ENCODE measurements around the gene BNIP3. TPM values are rescaled to one million over a fixed set of nuclear protein-coding genes. Genes with fewer than 3 reads are reported as not detected.

Gene BNIP3
- total RNA-seq, 2 donors from 2014 or later, result 147 to 158 TPM

- intact Hi-C loops (cut with DNase I), result no loop called here
- peaks cover 0 to 15% of the 10 kb centered on the region in 2 donors for H3K36me3 ChIP-seq (replicated peaks in 1 of 2; ENCODE audit: insufficient read depth in 1 of 2, low read depth in 2 of 2)
- no peak for ATAC-seq
- no peak overlapping the region for H3K4me3 ChIP-seq
- H3K9me3 ChIP-seq, result no peaks in the 10 kb centered on the region
- peak in 3 of 4 donors; percentile 1 to 10 (median 9) for DNase-seq
- no peaks in the 10 kb centered on the region for H3K27me3 ChIP-seq
- H3K27ac ChIP-seq, result peak overlapping the region in 3 of 4 donors; percentile 86 to 96 (median 90)
- no peak for TF ChIP-seq CTCF (IDR thresholded peaks at IDR 0.05)
- peaks cover 81% of the 10 kb centered on the region for H3K4me1 ChIP-seq
- WGBS, 2 donors, result 85 to 88% methylated on average over 17 to 18 of the region's 18 CpGs
Measured at GRCh38 chr10:131947631-131948347, 33.9 kb downstream of the BNIP3 start.

DNA sequence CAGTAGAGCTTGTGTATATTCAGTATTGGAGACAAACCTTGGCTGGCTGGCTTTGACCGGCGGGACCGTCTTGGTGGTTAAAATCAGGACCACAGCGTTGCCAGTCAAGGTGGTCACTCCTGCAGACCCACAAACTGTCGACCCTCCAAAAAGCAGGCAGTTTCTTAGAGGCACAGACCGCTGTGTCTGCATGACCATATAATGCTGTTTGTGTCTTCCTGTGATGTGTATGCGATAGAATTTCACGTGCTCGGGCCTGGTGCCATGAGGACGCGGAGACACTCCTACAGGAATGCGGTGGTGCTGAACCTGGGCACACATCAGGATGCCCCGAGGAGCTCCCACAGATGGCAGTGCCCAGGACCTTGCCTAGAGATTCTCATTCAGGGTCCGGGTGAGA lies 34.8 kb downstream of the BNIP3 start:
- peak overlapping the region; percentile 40 to 96 (median 88) for H3K27ac ChIP-seq

GRCh38 chr10:131946321-131946751 lies 35.4 kb downstream of the BNIP3 start:
- no peaks in the 10 kb centered on the region for H3K9me3 ChIP-seq
- TF ChIP-seq CTCF (IDR thresholded peaks at IDR 0.05) (no peak), POLR2A (IDR thresholded peaks at IDR 0.05) (no peak)
- ATAC-seq, result no peak
- peaks cover 0 to 15% of the 10 kb centered on the region in 2 donors for H3K36me3 ChIP-seq (replicated peaks in 1 of 2; ENCODE audit: insufficient read depth in 1 of 2, low read depth in 2 of 2)
- peaks cover 78% of the 10 kb centered on the region for H3K4me1 ChIP-seq
- peak; percentile 66 to 82 (median 77) for DNase-seq
- no peaks in the 10 kb centered on the region for H3K27me3 ChIP-seq
- H3K4me3 ChIP-seq, result no peak overlapping the region
- intact Hi-C loops (cut with DNase I), result no loop called here
- WGBS, 2 donors, result 57 to 60% methylated on average over 14 of the region's 14 CpGs
- H3K27ac ChIP-seq, result peak overlapping the region; percentile 40 to 96 (median 88)

More for the DNA sequence above, 34.8 kb downstream of the BNIP3 start:
- H3K4me3 ChIP-seq, result no peak overlapping the region
- peaks cover 81% of the 10 kb centered on the region for H3K4me1 ChIP-seq
- DNase-seq (peak in 3 of 4 donors; percentile 4 to 14 (median 14)), ATAC-seq (no peak)
- no peaks in the 10 kb centered on the region for H3K9me3 ChIP-seq
- no peak for TF ChIP-seq CTCF (IDR thresholded peaks at IDR 0.05)
- TF ChIP-seq POLR2A (IDR thresholded peaks at IDR 0.05), result no peak
- intact Hi-C loops (cut with DNase I), result no loop called here
- 97% methylated on average over 14 of the region's 14 CpGs for WGBS, 2 donors
- peaks cover 0 to 15% of the 10 kb centered on the region in 2 donors for H3K36me3 ChIP-seq (replicated peaks in 1 of 2; ENCODE audit: insufficient read depth in 1 of 2, low read depth in 2 of 2)
- H3K27me3 ChIP-seq, result no peaks in the 10 kb centered on the region

DNA sequence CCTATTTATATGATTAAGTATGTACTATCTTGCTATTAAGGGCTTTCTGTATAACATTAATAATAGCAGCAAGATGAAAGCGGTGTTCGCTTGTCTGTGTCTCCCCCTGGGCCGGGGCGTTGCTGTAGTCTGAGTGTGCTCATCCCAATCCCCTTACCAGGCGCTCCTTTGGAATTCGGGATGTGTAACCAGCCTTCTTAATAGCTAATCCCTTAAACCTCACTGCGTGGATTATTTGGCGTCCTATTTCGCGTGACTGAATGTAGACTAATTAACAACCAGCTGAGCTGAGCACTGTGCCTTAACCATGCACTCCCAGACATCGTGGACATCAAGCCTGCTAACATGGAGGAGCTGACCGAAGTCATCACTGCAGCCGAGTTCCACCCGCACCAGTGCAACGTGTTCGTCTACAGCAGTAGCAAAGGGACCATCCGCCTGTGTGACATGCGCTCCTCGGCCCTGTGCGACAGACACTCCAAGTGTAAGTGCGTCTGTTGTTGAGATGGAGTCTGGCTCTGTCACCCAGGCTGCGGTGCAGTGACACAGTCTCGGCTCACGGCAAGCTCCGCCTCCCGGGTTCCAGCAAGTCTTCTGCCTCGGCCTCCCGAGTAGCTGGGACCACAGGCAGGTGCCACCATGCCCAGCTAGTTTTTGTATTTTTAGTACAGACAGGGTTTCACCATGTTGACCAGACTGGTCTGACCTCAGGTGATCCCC lies 36.6 kb downstream of the BNIP3 start:
- H3K27ac ChIP-seq, result peak overlapping the region in 3 of 4 donors; percentile 86 to 96 (median 90)
- peaks cover 0 to 14% of the 10 kb centered on the region in 2 donors for H3K36me3 ChIP-seq (replicated peaks in 1 of 2; ENCODE audit: insufficient read depth in 1 of 2, low read depth in 2 of 2)
- no peak for ATAC-seq
- no peak for TF ChIP-seq CTCF (IDR thresholded peaks at IDR 0.05)
- TF ChIP-seq POLR2A (IDR thresholded peaks at IDR 0.05), result no peak
- H3K9me3 ChIP-seq, result no peaks in the 10 kb centered on the region
- intact Hi-C loops (cut with DNase I), result no loop called here
- peaks cover 75% of the 10 kb centered on the region for H3K4me1 ChIP-seq
- H3K4me3 ChIP-seq, result no peak overlapping the region
- 73 to 80% methylated on average over 17 to 25 of the region's 28 CpGs for WGBS, 2 donors
- peak in 2 of 4 donors; percentile 2 to 15 for DNase-seq
- no peaks in the 10 kb centered on the region for H3K27me3 ChIP-seq

Data from body of pancreas (tissue), 4 donors.